ENCODE measurements around the gene UNC5C. TPM values are rescaled to one million over a fixed set of nuclear protein-coding genes. Genes with fewer than 3 reads are reported as not detected.

The UNC5C gene
- total RNA-seq, 2 experiments from 2014 or later = not detected

DNA sequence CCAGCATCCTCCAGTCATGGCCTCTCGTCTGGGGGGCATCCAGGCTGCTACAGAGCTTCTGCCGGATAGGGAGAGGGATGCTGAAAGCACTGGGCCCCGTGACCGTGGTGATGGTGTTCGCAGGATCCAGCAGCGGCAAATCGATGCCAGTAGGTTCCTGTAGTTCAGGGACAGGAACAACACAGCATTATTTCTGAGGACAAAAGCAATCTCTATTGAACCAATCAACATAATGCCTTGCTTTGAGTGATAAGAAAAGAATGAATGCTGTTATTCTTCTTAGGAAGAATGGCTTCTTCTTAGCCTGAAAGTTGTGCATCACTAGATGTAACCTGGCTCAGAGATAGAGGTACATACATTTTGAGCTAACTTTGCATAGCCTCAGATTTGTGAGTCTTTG lies 378.6 kb downstream of the UNC5C start:
- Histone ChIP-seq H3K4me2 (ENCODE audit: low read length) (no peak overlapping the region), H3K9me2 (ENCODE audit: insufficient read depth, low read length) (no peaks in the 10 kb centered on the region), H4K20me1 (ENCODE audit: insufficient read depth, low read length) (no peaks in the 10 kb centered on the region), H3K79me2 (ENCODE audit: insufficient read depth, low read depth, low read length) (no peaks in the 10 kb centered on the region), H3K4me1 (ENCODE audit: insufficient read depth, low read length, poor library complexity, severe bottlenecking) (peaks cover 35% of the 10 kb centered on the region), H3K9me3 (ENCODE audit: low read length) (no peaks in the 10 kb centered on the region), H3K36me3 (ENCODE audit: insufficient read depth, low read length) (no peaks in the 10 kb centered on the region), H3K27ac (ENCODE audit: low read depth, low read length, poor library complexity, severe bottlenecking) (no peak overlapping the region), H2AFZ (ENCODE audit: low read length) (peak overlapping the region; percentile 40; the same call in 1 of the 2 replicates), H3K4me3 (ENCODE audit: low read depth, low read length, poor library complexity, severe bottlenecking) (no peak overlapping the region)
- TF ChIP-seq EZH2phosphoT487 (IDR thresholded peaks at IDR 0.05; ENCODE audit: borderline replicate concordance, low read depth, low read length) = no peak
- TF ChIP-seq, protein P1, sequence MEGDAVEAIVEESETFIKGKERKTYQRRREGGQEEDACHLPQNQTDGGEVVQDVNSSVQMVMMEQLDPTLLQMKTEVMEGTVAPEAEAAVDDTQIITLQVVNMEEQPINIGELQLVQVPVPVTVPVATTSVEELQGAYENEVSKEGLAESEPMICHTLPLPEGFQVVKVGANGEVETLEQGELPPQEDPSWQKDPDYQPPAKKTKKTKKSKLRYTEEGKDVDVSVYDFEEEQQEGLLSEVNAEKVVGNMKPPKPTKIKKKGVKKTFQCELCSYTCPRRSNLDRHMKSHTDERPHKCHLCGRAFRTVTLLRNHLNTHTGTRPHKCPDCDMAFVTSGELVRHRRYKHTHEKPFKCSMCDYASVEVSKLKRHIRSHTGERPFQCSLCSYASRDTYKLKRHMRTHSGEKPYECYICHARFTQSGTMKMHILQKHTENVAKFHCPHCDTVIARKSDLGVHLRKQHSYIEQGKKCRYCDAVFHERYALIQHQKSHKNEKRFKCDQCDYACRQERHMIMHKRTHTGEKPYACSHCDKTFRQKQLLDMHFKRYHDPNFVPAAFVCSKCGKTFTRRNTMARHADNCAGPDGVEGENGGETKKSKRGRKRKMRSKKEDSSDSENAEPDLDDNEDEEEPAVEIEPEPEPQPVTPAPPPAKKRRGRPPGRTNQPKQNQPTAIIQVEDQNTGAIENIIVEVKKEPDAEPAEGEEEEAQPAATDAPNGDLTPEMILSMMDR (conservative IDR thresholded peaks at IDR 0.05; ENCODE audit: low read length) = no peak
- intact Hi-C loops (cut with micrococcal nuclease; ENCODE audit: unreplicated experiment) = no loop called here
- ChIA-PET CTCF (ENCODE audit: unreplicated experiment) (no interaction called here), POLR2A (interaction anchor here (0.8 kb wide), 1 partner anchor 14 kb away, joined by 3 read pairs; no protein-coding TSS in a partner anchor)
- DNase-seq (ENCODE audit: low spot score) = no peak
- no TSS peak for BruUV-seq (replicated peaks)

DNA sequence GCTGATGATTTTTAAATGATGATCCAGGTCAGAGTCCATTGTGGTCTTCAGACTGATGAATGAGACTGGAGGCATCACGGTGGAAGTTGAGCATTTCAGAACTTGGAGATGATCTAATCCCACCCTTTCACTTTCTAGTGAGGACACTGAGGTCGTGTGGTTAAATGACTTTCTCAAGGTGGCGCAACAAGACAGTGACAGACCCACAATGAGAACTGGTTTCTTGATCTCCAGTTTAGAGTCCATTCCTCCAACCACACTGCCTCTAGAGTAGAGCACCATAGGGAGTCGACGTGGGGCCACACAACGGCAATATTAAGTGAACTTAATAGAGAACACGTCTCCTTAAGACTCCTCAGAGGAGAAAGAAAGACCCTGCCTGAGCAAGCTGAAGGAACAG lies 381.0 kb downstream of the UNC5C start:
- H2AFZ ChIP-seq (ENCODE audit: low read length) = 0 out of 2 replicates have a peak overlapping the region, but pooled peaks have one; percentile 23
- no peak overlapping the region for H3K27ac ChIP-seq (ENCODE audit: low read depth, low read length, poor library complexity, severe bottlenecking)
- POLR2A ChIA-PET = no interaction called here
- no peaks in the 10 kb centered on the region for H4K20me1 ChIP-seq (ENCODE audit: insufficient read depth, low read length)
- intact Hi-C loops (cut with micrococcal nuclease; ENCODE audit: unreplicated experiment) = no loop called here
- H3K9me2 ChIP-seq (ENCODE audit: insufficient read depth, low read length) = no peaks in the 10 kb centered on the region
- BruUV-seq (replicated peaks) = no TSS peak
- H3K4me2 ChIP-seq (ENCODE audit: low read length) = no peak overlapping the region
- CTCF ChIA-PET (ENCODE audit: unreplicated experiment) = no interaction called here
- no peak overlapping the region for H3K4me3 ChIP-seq (ENCODE audit: low read depth, low read length, poor library complexity, severe bottlenecking)
- H3K4me1 ChIP-seq (ENCODE audit: insufficient read depth, low read length, poor library complexity, severe bottlenecking) = peaks cover 35% of the 10 kb centered on the region
- no peak for TF ChIP-seq EZH2phosphoT487 (IDR thresholded peaks at IDR 0.05; ENCODE audit: borderline replicate concordance, low read depth, low read length)
- TF ChIP-seq, protein P1 (conservative IDR thresholded peaks at IDR 0.05; ENCODE audit: low read length) = peak; percentile 66
- no peaks in the 10 kb centered on the region for H3K9me3 ChIP-seq (ENCODE audit: low read length)
- no peaks in the 10 kb centered on the region for H3K79me2 ChIP-seq (ENCODE audit: insufficient read depth, low read depth, low read length)
- peak; percentile 50 for DNase-seq (ENCODE audit: low spot score)
- H3K36me3 ChIP-seq (ENCODE audit: insufficient read depth, low read length) = no peaks in the 10 kb centered on the region

DNA sequence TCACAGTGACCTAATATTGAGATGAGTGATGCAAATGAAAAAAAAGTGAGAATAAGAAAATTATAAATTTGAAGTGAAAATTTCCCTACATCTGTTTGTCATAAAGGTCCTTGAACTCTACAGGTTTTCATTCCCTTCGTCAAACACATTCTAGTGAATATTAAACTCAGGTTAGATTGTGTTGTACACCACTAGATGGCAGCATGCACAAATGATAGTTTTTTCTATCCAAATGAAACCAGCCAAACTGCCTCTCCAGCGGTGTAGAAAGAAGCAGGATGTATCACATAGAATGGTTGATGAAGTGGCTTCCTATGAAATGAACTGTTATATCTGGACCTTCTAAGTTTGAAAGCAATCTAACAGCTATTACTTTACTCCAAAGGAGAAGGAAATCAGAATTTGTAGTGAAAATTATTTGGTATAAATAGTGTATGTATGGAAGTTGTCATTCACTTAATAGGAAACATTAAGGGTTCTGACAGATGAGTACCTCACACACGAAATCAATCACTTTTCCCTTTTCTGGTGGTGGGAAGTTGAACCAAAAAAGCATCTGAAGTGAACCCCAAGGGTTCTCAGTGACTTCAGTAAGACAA lies 382.7 kb downstream of the UNC5C start:
- no peak overlapping the region for H3K4me3 ChIP-seq (ENCODE audit: low read depth, low read length, poor library complexity, severe bottlenecking)
- H3K9me3 ChIP-seq (ENCODE audit: low read length) = no peaks in the 10 kb centered on the region
- DNase-seq (ENCODE audit: low spot score) = peak; percentile 83
- H3K9me2 ChIP-seq (ENCODE audit: insufficient read depth, low read length) = no peaks in the 10 kb centered on the region
- H3K79me2 ChIP-seq (ENCODE audit: insufficient read depth, low read depth, low read length) = no peaks in the 10 kb centered on the region
- BruUV-seq (replicated peaks) = no TSS peak
- TF ChIP-seq, protein P1 (conservative IDR thresholded peaks at IDR 0.05; ENCODE audit: low read length) = peak; percentile 87
- no peak for TF ChIP-seq EZH2phosphoT487 (IDR thresholded peaks at IDR 0.05; ENCODE audit: borderline replicate concordance, low read depth, low read length)
- H3K4me1 ChIP-seq (ENCODE audit: insufficient read depth, low read length, poor library complexity, severe bottlenecking) = peaks cover 35% of the 10 kb centered on the region
- CTCF ChIA-PET (ENCODE audit: unreplicated experiment) = no interaction called here
- POLR2A ChIA-PET = interaction anchor here (0.6 kb wide), 1 partner anchor 976 kb away, joined by 3 read pairs; no protein-coding TSS in a partner anchor
- H3K36me3 ChIP-seq (ENCODE audit: insufficient read depth, low read length) = no peaks in the 10 kb centered on the region
- H4K20me1 ChIP-seq (ENCODE audit: insufficient read depth, low read length) = no peaks in the 10 kb centered on the region
- peak overlapping the region; percentile 69 for H2AFZ ChIP-seq (ENCODE audit: low read length)
- intact Hi-C loops (cut with micrococcal nuclease; ENCODE audit: unreplicated experiment) = no loop called here
- H3K4me2 ChIP-seq (ENCODE audit: low read length) = peak overlapping the region; percentile 6; the same call in 1 of the 2 replicates
- H3K27ac ChIP-seq (ENCODE audit: low read depth, low read length, poor library complexity, severe bottlenecking) = no peak overlapping the region
